Ovary (tissue), 3 donors: ENCODE measurements around the gene LIMS1.
"Not testable (repeated sequence)": the region's sequence is repeated elsewhere in the genome, so short reads cannot be mapped to it uniquely, and the experiment has no call there.

Experiments
- CTCF ChIP-seq, 3 donors: fragments of 450-650 bp in 2 of 3; fragments of 200-600 bp in 1 of 3; IDR thresholded peaks; one replicate each; pipeline versions ENCODE4 v1.5.1 to v1.8.0; 2016 to 2022; ENCODE audit warnings: antibody characterized with exemption in 3 of 3, mild to moderate bottlenecking in 1 of 3
- EP300 ChIP-seq: sonication (generic); formaldehyde crosslinking; IDR thresholded peaks from one replicate; pipeline ENCODE4 v1.6.1; 2017; ENCODE audit warnings: antibody characterized with exemption
- donor health status: DM: no; HTN: no; CAD: no.

GRCh38 chr2:108654521-108655125 lies 120.4 kb downstream of the LIMS1 start:
- TF ChIP-seq CTCF (IDR thresholded peaks at IDR 0.05); EP300: not testable (repeated sequence)
